Heart left ventricle (tissue), 13 donors: ENCODE measurements around the gene TNNC1.

ENCODE experiments used
- CTCF ChIP-seq, 12 donors: fragments of 200-600 bp; sonication (generic) in 4 of 12; IDR thresholded peaks; one replicate each; pipeline versions ENCODE4 v1.5.0 to v1.8.0; 2018 to 2022; ENCODE audit warnings: antibody characterized with exemption in 12 of 12, mild to moderate bottlenecking in 5 of 12
- POLR2A ChIP-seq, 2 donors: fragments of 450-650 bp; IDR thresholded peaks; one replicate each; pipeline ENCODE4 v1.6.1; 2017; ENCODE audit warnings: antibody characterized with exemption in 2 of 2, mild to moderate bottlenecking in 2 of 2, moderate library complexity in 2 of 2
- donor health status: ischemic (EF 13 %, LVEDD 7.1; RV severe dilation, severe dysfunction).
- donor health status: DM: no; HTN: yes; CAD: no.
- donor health status: DM: no; HTN: no; CAD: no.
- donor health status: ischemic (EF 25% LVEDD 6.9; RV normal size, moderate dysfunction).
- donor health status: ischemic (EF 25% LVEDD 5.7; RV mildly dilated, moderate dysfunction).
- donor health status: ischemic (EF 35%, LVEDD 5.7; RV mildly dilated, moderate dysfunction).
- donor health status: nonischemic (EF 11% LVEDD 7.7; RV severe dilation, severe dysfunction).
- donor health status: DM: yes; HTN: yes; CAD: no.
- donor health status: PGD.
- donor health status: ischemic (EF 29% LVEDD 5.4; RV normal size, mild dysfunction).
- donor health status: nonischemic (EF 23%, LVEDD 6.1; RV moderate dilation, normal function).

GRCh38 chr3:52488746-52489145 is 34.9 kb upstream of the TNNC1 start:
- TF ChIP-seq CTCF (IDR thresholded peaks at IDR 0.05) (no peak), POLR2A (IDR thresholded peaks at IDR 0.05) (no peak)
